HepG2 (cell line): ENCODE results near the gene NATD1. TPM values are rescaled to one million over a fixed set of nuclear protein-coding genes. Genes with fewer than 3 reads are reported as not detected.

Experiments used
- FLYWCH1 ChIP-seq: sonication (generic); formaldehyde crosslinking; IDR thresholded peaks from 2 replicates; pipeline ENCODE4 v1.8.1; 2023; ENCODE audit warnings: mild to moderate bottlenecking, missing genetic modification reagents
- FOXA1 ChIP-seq, 2 experiments: fragments of 450-650 bp in 1 of 2; sonication (generic) in 1 of 2; formaldehyde crosslinking in 1 of 2; IDR thresholded peaks; 2 replicates each; pipeline versions ENCODE4 v1.4.0 to v1.6.1; 2016 to 2020; ENCODE audit warnings: missing genetic modification reagents in 1 of 2
- FOXM1 ChIP-seq: sonication (generic); formaldehyde crosslinking; IDR thresholded peaks from 2 replicates; pipeline ENCODE4 v1.5.0; 2020; ENCODE audit warnings: missing genetic modification reagents
- HDAC1 ChIP-seq: sonication (generic); formaldehyde crosslinking; IDR thresholded peaks from 2 replicates; pipeline ENCODE4 v1.5.1; 2020; ENCODE audit warnings: mild to moderate bottlenecking, missing genetic modification reagents
- HNF4A ChIP-seq: sonication (generic); formaldehyde crosslinking; IDR thresholded peaks from 2 replicates; pipeline ENCODE4 v1.4.0; 2020; ENCODE audit warnings: missing genetic modification reagents
- NONO ChIP-seq, 2 experiments: fragments of 450-650 bp in 1 of 2; sonication (generic) in 1 of 2; formaldehyde crosslinking in 1 of 2; IDR thresholded peaks in 1 of 2; conservative IDR thresholded peaks in 1 of 2; 2 replicates each; pipeline versions ENCODE4 v1.6.1 to v1.8.0; 2017 to 2022; ENCODE audit warnings: mild to moderate bottlenecking in 1 of 2, missing genetic modification reagents in 1 of 2, moderate library complexity in 1 of 2
- TCF7 ChIP-seq: sonication (generic); IDR thresholded peaks from 2 replicates; pipeline ENCODE4 v1.6.1; 2016; ENCODE audit warnings: antibody characterized with exemption, low read depth
- ZBTB8A ChIP-seq: sonication (generic); formaldehyde crosslinking; IDR thresholded peaks from 2 replicates; pipeline ENCODE4 v1.4.0; 2020; ENCODE audit warnings: mild to moderate bottlenecking, low read depth, missing genetic modification reagents, borderline replicate concordance
- ZFP36 ChIP-seq: fragments of 150-350 bp; IDR thresholded peaks from 2 replicates; pipeline ENCODE4 v1.6.1; 2018; ENCODE audit warnings: borderline replicate concordance, low read length, low read depth; ENCODE audit not compliant: partially characterized antibody
- ZNF235 ChIP-seq: sonication (generic); formaldehyde crosslinking; IDR thresholded peaks from 2 replicates; pipeline ENCODE4 v1.8.1; 2023; ENCODE audit warnings: mild to moderate bottlenecking, missing genetic modification reagents, borderline replicate concordance
- ZNF329 ChIP-seq: sonication (generic); formaldehyde crosslinking; IDR thresholded peaks from 2 replicates; pipeline ENCODE4 v1.9.0; 2021; ENCODE audit warnings: low read depth, mild to moderate bottlenecking, missing genetic modification reagents
- ZNF713 ChIP-seq: sonication (generic); formaldehyde crosslinking; IDR thresholded peaks from 2 replicates; pipeline ENCODE4 v1.4.0; 2020; ENCODE audit warnings: mild to moderate bottlenecking, missing genetic modification reagents
- ZNF878 ChIP-seq: sonication (generic); formaldehyde crosslinking; IDR thresholded peaks from 2 replicates; pipeline ENCODE4 v1.8.1; 2023; ENCODE audit warnings: mild to moderate bottlenecking, missing genetic modification reagents, moderate library complexity
- polyA plus RNA-seq, 8 experiments: library from polyadenylated mRNA; depleted of rRNA in 3 of 8; stranded (reverse) in 7 of 8; unstranded in 1 of 8; fragments of >200 nt; fragmentation: Illumina TruSeq in 4 of 8; extraction: Trizol in 4 of 8; gene quantifications; 2 replicates each; pipeline versions ENCODE4 v1.2.1 to v1.2.3, GENCODE V29; 2011 to 2016; ENCODE audit warnings: low read depth in 4 of 8, missing spikeins in 1 of 8, mixed read lengths in 1 of 8; ENCODE audit not compliant: insufficient read depth in 1 of 8
- total RNA-seq, 5 experiments: library from RNA; depleted of rRNA; stranded (reverse); fragments of >200 nt; fragmentation: Illumina TruSeq; extraction: Trizol; gene quantifications; 2 replicates each; pipeline ENCODE4 v1.2.3, GENCODE V29; 2016; ENCODE audit warnings: low read depth in 1 of 5
- TF ChIP-seq, protein P1 (sequence below): IDR thresholded peaks from 2 replicates; pipeline ENCODE4 v1.6.1; 2016; ENCODE audit warnings: missing compliant biosample characterization, missing genetic modification reagents, borderline replicate concordance
- TF ChIP-seq, protein P2 (sequence below): sonication (generic); formaldehyde crosslinking; IDR thresholded peaks from 2 replicates; pipeline ENCODE4 v1.5.1; 2020; ENCODE audit warnings: mild to moderate bottlenecking, missing genetic modification reagents, borderline replicate concordance
- TF ChIP-seq, protein P3 (sequence below): sonication (generic); formaldehyde crosslinking; conservative IDR thresholded peaks from 2 replicates; pipeline ENCODE4 v1.4.0; 2020; ENCODE audit warnings: missing genetic modification reagents
- TF ChIP-seq, protein P4 (sequence below): sonication (generic); formaldehyde crosslinking; IDR thresholded peaks from 2 replicates; pipeline ENCODE4 v1.4.0; 2020; ENCODE audit warnings: missing genetic modification reagents
- TF ChIP-seq, protein P5 (sequence below): sonication (generic); formaldehyde crosslinking; IDR thresholded peaks from 2 replicates; pipeline ENCODE4 v1.4.0; 2020; ENCODE audit warnings: missing genetic modification reagents

The NATD1 gene
- total and polyA plus RNA-seq, 2 of the 13 experiments (the other 11 are each of a cell fraction or from before 2014, with no cell fraction given) = 0.31 to 2.3 TPM

DNA sequence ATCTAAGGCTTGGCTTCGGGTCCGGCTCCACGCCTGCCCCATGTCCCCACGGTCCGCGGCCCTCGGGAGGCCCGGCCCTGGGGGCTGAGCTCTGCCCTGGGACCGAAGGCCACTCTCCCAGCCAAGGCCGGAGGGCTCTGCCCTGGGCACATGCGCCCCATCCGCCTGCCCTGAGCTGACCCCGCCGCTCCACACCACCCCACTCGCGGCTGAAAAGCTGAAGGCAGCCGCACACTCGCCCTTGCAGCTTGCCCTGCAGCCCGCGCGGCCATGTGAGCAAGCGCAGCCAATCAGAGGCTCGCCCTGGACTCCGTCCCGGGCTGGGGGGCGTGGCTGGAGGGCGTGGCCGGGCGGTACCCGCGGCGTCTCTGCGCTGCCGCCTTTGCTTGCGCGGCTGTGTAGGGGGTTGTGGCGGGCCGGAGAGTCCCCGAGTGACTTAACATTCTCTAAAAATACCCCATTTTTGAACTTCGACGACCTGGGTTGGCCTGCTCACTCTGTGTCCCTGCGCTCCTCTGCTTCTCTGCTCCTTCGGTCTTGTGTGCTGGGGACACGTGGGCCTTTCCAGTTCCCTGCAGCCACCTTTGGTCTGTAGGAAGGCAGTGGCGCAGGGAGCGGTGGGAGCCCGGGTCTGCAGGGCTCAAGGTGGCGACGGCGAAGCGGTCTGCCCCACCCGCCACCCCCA is 22.5 kb upstream of the NATD1 start (continued):
- peak; percentile 58; the same call in 1 of the 2 replicates for TF ChIP-seq ZNF329 (CRISPR knock-in tag)
- no peak for TF ChIP-seq FOXM1 (CRISPR knock-in tag)
- TF ChIP-seq ZBTB8A (CRISPR knock-in tag) = no peak
- no peak for TF ChIP-seq ZFP36
- peak; percentile 88; the same call in 1 of the 2 replicates for TF ChIP-seq HDAC1 (CRISPR knock-in tag)
- TF ChIP-seq ZNF713 (CRISPR knock-in tag) = no peak
- peak; percentile 67; the same call in 1 of the 2 replicates for TF ChIP-seq ZNF235 (CRISPR knock-in tag)
- TF ChIP-seq, protein P1, sequence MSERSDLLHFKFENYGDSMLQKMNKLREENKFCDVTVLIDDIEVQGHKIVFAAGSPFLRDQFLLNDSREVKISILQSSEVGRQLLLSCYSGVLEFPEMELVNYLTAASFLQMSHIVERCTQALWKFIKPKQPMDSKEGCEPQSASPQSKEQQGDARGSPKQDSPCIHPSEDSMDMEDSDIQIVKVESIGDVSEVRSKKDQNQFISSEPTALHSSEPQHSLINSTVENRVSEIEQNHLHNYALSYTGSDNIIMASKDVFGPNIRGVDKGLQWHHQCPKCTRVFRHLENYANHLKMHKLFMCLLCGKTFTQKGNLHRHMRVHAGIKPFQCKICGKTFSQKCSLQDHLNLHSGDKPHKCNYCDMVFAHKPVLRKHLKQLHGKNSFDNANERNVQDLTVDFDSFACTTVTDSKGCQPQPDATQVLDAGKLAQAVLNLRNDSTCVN (CRISPR knock-in tag) = no peak
- TF ChIP-seq, protein P2, sequence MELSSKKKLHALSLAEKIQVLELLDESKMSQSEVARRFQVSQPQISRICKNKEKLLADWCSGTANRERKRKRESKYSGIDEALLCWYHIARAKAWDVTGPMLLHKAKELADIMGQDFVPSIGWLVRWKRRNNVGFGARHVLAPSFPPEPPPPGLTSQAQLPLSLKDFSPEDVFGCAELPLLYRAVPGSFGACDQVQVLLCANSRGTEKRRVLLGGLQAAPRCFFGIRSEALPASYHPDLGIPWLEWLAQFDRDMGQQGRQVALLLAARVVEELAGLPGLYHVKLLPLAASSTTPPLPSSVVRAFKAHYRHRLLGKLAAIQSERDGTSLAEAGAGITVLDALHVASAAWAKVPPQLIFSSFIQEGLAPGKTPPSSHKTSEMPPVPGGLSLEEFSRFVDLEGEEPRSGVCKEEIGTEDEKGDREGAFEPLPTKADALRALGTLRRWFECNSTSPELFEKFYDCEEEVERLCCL (CRISPR knock-in tag) = no peak
- TF ChIP-seq, protein P3, sequence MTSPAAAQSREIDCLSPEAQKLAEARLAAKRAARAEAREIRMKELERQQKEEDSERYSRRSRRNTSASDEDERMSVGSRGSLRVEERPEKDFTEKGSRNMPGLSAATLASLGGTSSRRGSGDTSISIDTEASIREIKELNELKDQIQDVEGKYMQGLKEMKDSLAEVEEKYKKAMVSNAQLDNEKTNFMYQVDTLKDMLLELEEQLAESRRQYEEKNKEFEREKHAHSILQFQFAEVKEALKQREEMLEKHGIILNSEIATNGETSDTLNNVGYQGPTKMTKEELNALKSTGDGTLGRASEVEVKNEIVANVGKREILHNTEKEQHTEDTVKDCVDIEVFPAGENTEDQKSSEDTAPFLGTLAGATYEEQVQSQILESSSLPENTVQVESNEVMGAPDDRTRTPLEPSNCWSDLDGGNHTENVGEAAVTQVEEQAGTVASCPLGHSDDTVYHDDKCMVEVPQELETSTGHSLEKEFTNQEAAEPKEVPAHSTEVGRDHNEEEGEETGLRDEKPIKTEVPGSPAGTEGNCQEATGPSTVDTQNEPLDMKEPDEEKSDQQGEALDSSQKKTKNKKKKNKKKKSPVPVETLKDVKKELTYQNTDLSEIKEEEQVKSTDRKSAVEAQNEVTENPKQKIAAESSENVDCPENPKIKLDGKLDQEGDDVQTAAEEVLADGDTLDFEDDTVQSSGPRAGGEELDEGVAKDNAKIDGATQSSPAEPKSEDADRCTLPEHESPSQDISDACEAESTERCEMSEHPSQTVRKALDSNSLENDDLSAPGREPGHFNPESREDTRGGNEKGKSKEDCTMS = no peak
- no peak for TF ChIP-seq ZNF878 (CRISPR knock-in tag)
- TF ChIP-seq FOXA1 (IDR thresholded peaks at IDR 0.05) = no peak
- no peak for TF ChIP-seq FOXA1 (CRISPR knock-in tag; IDR thresholded peaks at IDR 0.05)
- TF ChIP-seq FLYWCH1 (CRISPR knock-in tag) = no peak
- TF ChIP-seq HNF4A = peak; percentile 53; the same call in 1 of the 2 replicates
- TF ChIP-seq, protein P4, sequence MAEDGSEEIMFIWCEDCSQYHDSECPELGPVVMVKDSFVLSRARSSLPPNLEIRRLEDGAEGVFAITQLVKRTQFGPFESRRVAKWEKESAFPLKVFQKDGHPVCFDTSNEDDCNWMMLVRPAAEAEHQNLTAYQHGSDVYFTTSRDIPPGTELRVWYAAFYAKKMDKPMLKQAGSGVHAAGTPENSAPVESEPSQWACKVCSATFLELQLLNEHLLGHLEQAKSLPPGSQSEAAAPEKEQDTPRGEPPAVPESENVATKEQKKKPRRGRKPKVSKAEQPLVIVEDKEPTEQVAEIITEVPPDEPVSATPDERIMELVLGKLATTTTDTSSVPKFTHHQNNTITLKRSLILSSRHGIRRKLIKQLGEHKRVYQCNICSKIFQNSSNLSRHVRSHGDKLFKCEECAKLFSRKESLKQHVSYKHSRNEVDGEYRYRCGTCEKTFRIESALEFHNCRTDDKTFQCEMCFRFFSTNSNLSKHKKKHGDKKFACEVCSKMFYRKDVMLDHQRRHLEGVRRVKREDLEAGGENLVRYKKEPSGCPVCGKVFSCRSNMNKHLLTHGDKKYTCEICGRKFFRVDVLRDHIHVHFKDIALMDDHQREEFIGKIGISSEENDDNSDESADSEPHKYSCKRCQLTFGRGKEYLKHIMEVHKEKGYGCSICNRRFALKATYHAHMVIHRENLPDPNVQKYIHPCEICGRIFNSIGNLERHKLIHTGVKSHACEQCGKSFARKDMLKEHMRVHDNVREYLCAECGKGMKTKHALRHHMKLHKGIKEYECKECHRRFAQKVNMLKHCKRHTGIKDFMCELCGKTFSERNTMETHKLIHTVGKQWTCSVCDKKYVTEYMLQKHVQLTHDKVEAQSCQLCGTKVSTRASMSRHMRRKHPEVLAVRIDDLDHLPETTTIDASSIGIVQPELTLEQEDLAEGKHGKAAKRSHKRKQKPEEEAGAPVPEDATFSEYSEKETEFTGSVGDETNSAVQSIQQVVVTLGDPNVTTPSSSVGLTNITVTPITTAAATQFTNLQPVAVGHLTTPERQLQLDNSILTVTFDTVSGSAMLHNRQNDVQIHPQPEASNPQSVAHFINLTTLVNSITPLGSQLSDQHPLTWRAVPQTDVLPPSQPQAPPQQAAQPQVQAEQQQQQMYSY = peak; percentile 35; the same call in 1 of the 2 replicates
- no peak for TF ChIP-seq NONO (IDR thresholded peaks at IDR 0.05)
- no peak; the same call in 1 of the 2 replicates for TF ChIP-seq NONO (CRISPR knock-in tag; conservative IDR thresholded peaks at IDR 0.05)
- TF ChIP-seq, protein P5, sequence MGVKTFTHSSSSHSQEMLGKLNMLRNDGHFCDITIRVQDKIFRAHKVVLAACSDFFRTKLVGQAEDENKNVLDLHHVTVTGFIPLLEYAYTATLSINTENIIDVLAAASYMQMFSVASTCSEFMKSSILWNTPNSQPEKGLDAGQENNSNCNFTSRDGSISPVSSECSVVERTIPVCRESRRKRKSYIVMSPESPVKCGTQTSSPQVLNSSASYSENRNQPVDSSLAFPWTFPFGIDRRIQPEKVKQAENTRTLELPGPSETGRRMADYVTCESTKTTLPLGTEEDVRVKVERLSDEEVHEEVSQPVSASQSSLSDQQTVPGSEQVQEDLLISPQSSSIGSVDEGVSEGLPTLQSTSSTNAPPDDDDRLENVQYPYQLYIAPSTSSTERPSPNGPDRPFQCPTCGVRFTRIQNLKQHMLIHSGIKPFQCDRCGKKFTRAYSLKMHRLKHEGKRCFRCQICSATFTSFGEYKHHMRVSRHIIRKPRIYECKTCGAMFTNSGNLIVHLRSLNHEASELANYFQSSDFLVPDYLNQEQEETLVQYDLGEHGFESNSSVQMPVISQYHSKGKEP (CRISPR knock-in tag) = no peak
- no peak for TF ChIP-seq TCF7
